ENCODE data around the gene GPR146.

Gene GPR146

GRCh38 chr7:1099154-1099542 is 54.8 kb downstream of the GPR146 start:
- Histone ChIP-seq H2AFZ (ENCODE audit: low read length) (no peak overlapping the region), H3K9ac (ENCODE audit: low read length) (no peak overlapping the region), H3K4me1 (ENCODE audit: low read length) (no peaks in the 10 kb centered on the region), H3K4me2 (ENCODE audit: low read depth, low read length) (no peak overlapping the region), H3F3A (ENCODE audit: insufficient read depth, low read length) (no peaks in the 10 kb centered on the region), H3K27me3 (replicated peaks; ENCODE audit: insufficient read depth, low read length) (no peaks in the 10 kb centered on the region), H3K4me3 (ENCODE audit: low read length) (no peak overlapping the region), H3K9me2 (replicated peaks; ENCODE audit: insufficient read depth, low read length) (no peaks in the 10 kb centered on the region), H3K27ac (ENCODE audit: low read length) (no peak overlapping the region), H4K20me1 (ENCODE audit: insufficient read depth, low read length) (no peaks in the 10 kb centered on the region), H3K9me3 (replicated peaks; ENCODE audit: insufficient read depth, low read length) (no peaks in the 10 kb centered on the region), H3K36me3 (replicated peaks; ENCODE audit: insufficient read depth, low read length) (no peaks in the 10 kb centered on the region), H3K79me2 (ENCODE audit: low read length) (0 out of 2 replicates have a peak, but pooled peaks cover 7% of the 10 kb centered on the region)
- TF ChIP-seq CTCF (IDR thresholded peaks at IDR 0.05; ENCODE audit: low read length) (no peak), EZH2 (optimal IDR thresholded peaks at IDR 0.05; ENCODE audit: low read depth, low read length) (no peak)
- DNase-seq = no peak

GRCh38 chr7:1099637-1100036 is 55.3 kb downstream of the GPR146 start:
- Histone ChIP-seq H3K27me3 (replicated peaks; ENCODE audit: insufficient read depth, low read length) (no peaks in the 10 kb centered on the region), H3K4me1 (ENCODE audit: low read length) (no peaks in the 10 kb centered on the region), H3K27ac (ENCODE audit: low read length) (no peak overlapping the region), H3K4me3 (ENCODE audit: low read length) (no peak overlapping the region), H3F3A (ENCODE audit: insufficient read depth, low read length) (no peaks in the 10 kb centered on the region), H2AFZ (ENCODE audit: low read length) (no peak overlapping the region), H3K36me3 (replicated peaks; ENCODE audit: insufficient read depth, low read length) (no peaks in the 10 kb centered on the region), H3K9me2 (replicated peaks; ENCODE audit: insufficient read depth, low read length) (no peaks in the 10 kb centered on the region), H3K9me3 (replicated peaks; ENCODE audit: insufficient read depth, low read length) (no peaks in the 10 kb centered on the region), H4K20me1 (ENCODE audit: insufficient read depth, low read length) (no peaks in the 10 kb centered on the region), H3K9ac (ENCODE audit: low read length) (no peak overlapping the region), H3K4me2 (ENCODE audit: low read depth, low read length) (no peak overlapping the region), H3K79me2 (ENCODE audit: low read length) (0 out of 2 replicates have a peak, but pooled peaks cover 7% of the 10 kb centered on the region)
- TF ChIP-seq CTCF (IDR thresholded peaks at IDR 0.05; ENCODE audit: low read length) = no peak
- no peak for TF ChIP-seq EZH2phosphoT487 (IDR thresholded peaks at IDR 0.05; ENCODE audit: low read length)
- DNase-seq = no peak

GRCh38 chr7:1100386-1100785 is 56.0 kb downstream of the GPR146 start:
- Histone ChIP-seq H3K27me3 (replicated peaks; ENCODE audit: insufficient read depth, low read length) (no peaks in the 10 kb centered on the region), H3K9me2 (replicated peaks; ENCODE audit: insufficient read depth, low read length) (no peaks in the 10 kb centered on the region), H3K4me2 (ENCODE audit: low read depth, low read length) (no peak overlapping the region), H3K27ac (ENCODE audit: low read length) (no peak overlapping the region), H3K79me2 (ENCODE audit: low read length) (0 out of 2 replicates have a peak, but pooled peaks cover 7% of the 10 kb centered on the region), H2AFZ (ENCODE audit: low read length) (no peak overlapping the region), H3K9me3 (replicated peaks; ENCODE audit: insufficient read depth, low read length) (no peaks in the 10 kb centered on the region), H4K20me1 (ENCODE audit: insufficient read depth, low read length) (no peaks in the 10 kb centered on the region), H3K4me1 (ENCODE audit: low read length) (no peaks in the 10 kb centered on the region), H3K9ac (ENCODE audit: low read length) (no peak overlapping the region), H3K4me3 (ENCODE audit: low read length) (no peak overlapping the region), H3K36me3 (replicated peaks; ENCODE audit: insufficient read depth, low read length) (no peaks in the 10 kb centered on the region), H3F3A (ENCODE audit: insufficient read depth, low read length) (no peaks in the 10 kb centered on the region)
- DNase-seq = no peak
- TF ChIP-seq CTCF (IDR thresholded peaks at IDR 0.05; ENCODE audit: low read length) (no peak), EZH2 (optimal IDR thresholded peaks at IDR 0.05; ENCODE audit: low read depth, low read length) (no peak), EZH2phosphoT487 (IDR thresholded peaks at IDR 0.05; ENCODE audit: low read length) (no peak)

Data from MM.1S (cell line).